SU-DHL-6 (cell line): ENCODE data around the gene VWCE.

Source experiments
- H2AFZ ChIP-seq: fragments of 200-600 bp; sonication (generic); 2 replicates; pipeline ENCODE4 v1.6.1; 2014; ENCODE audit warnings: low read depth, mild to moderate bottlenecking, moderate library complexity, mixed read lengths, antibody characterized with exemption, low read length; ENCODE audit not compliant: severe bottlenecking
- H3F3A ChIP-seq: fragments of 200-600 bp; shearing (Covaris generic); 2 replicates; pipeline ENCODE4 v1.6.0; 2016; ENCODE audit warnings: antibody characterized with exemption, mild to moderate bottlenecking; ENCODE audit not compliant: insufficient read depth
- H3K27ac ChIP-seq: fragments of 200-600 bp; sonication (generic); 2 replicates; pipeline ENCODE4 v1.5.1; 2016; ENCODE audit warnings: low read depth, mild to moderate bottlenecking, low read length, moderate library complexity, mixed read lengths
- H3K27me3 ChIP-seq: fragments of 200-600 bp; sonication (generic), shearing (Covaris generic); 2 replicates; pipeline ENCODE4 v1.6.0; 2014; ENCODE audit warnings: mild to moderate bottlenecking, low read length
- H3K36me3 ChIP-seq: fragments of 200-600 bp; sonication (generic); 2 replicates; pipeline ENCODE4 v1.6.1; 2014; ENCODE audit warnings: mild to moderate bottlenecking, low read length, mixed read lengths
- H3K4me2 ChIP-seq: fragments of 300-600, 200-600 bp; shearing (Covaris generic), sonication (generic); 2 replicates; pipeline ENCODE4 v1.6.0; 2014; ENCODE audit warnings: low read length, low read depth, mild to moderate bottlenecking; ENCODE audit not compliant: poor library complexity, severe bottlenecking
- H3K4me3 ChIP-seq: fragments of 200-600 bp; sonication (generic); 2 replicates; pipeline ENCODE4 v1.5.1; 2014; ENCODE audit warnings: antibody characterized with exemption, low read length, mild to moderate bottlenecking, mixed read lengths; ENCODE audit not compliant: insufficient read depth, poor library complexity, severe bottlenecking
- H3K79me2 ChIP-seq: fragments of 200-600 bp; sonication (generic); 2 replicates; pipeline ENCODE4 v1.6.1; 2014; ENCODE audit warnings: mild to moderate bottlenecking, low read length, moderate library complexity; ENCODE audit not compliant: insufficient read depth
- H3K9ac ChIP-seq: fragments of 200-600 bp; sonication (generic); 2 replicates; pipeline ENCODE4 v1.7.0; 2014; ENCODE audit warnings: mild to moderate bottlenecking, low read length
- H3K9me2 ChIP-seq: fragments of 200-600 bp; sonication (generic); replicated peaks from 2 replicates; pipeline ENCODE4 v1.6.1; 2014; ENCODE audit warnings: low read length; ENCODE audit not compliant: insufficient read depth
- H3K9me3 ChIP-seq: fragments of 200-600 bp; sonication (generic); 2 replicates; pipeline ENCODE4 v1.6.1; 2014; ENCODE audit warnings: low read length, mixed read lengths; ENCODE audit not compliant: insufficient read depth
- H4K20me1 ChIP-seq: fragments of 200-600 bp; sonication (generic); 2 replicates; pipeline ENCODE4 v1.6.1; 2014; ENCODE audit warnings: low read depth, mild to moderate bottlenecking, antibody characterized with exemption, low read length, moderate library complexity, mixed read lengths
- EZH2phosphoT487 ChIP-seq: fragments of 200-600 bp; sonication (generic), shearing (Covaris generic); conservative IDR thresholded peaks from 2 replicates; pipeline ENCODE4 v1.6.1; 2018; ENCODE audit warnings: mild to moderate bottlenecking, antibody characterized with exemption, low read length, moderate library complexity, mixed read lengths
- TF ChIP-seq, protein P1 (sequence below): fragments of 200-600 bp; sonication (generic); IDR thresholded peaks from one replicate; pipeline ENCODE4 v1.5.1; 2017; ENCODE audit warnings: antibody characterized with exemption, mild to moderate bottlenecking, low read length, moderate library complexity; ENCODE audit not compliant: insufficient read depth, poor library complexity, severe bottlenecking

Gene VWCE

DNA sequence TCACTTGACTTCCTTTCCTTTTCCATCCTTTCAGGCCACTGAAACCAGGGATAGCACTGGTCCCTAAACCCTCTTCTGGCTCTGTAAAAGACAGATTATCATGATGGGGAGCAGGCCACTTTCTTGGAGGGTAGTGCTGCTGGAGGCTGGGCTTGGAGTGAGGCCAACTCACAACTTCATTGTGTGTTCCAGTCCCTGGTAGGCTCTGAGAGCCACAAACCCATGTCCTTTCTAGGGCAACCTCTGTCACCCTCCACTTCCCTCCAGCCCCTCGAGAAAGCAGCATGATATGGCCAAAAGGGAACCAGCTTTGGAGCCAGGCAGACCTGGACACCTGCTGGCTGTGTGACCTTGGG, 40.2 kb upstream of the VWCE start:
- Histone ChIP-seq H2AFZ (no peak overlapping the region), H3F3A (peaks cover 21% of the 10 kb centered on the region), H3K9me2 (no peaks in the 10 kb centered on the region), H3K9me3 (no peaks in the 10 kb centered on the region), H3K4me2 (no peak overlapping the region), H3K4me3 (no peak overlapping the region), H3K9ac (peak overlapping the region; percentile 45; the same call in 1 of the 2 replicates), H3K36me3 (no peaks in the 10 kb centered on the region), H3K27ac (peak overlapping the region; percentile 34; the same call in 1 of the 2 replicates), H3K27me3 (no peaks in the 10 kb centered on the region), H4K20me1 (peaks cover 13% of the 10 kb centered on the region; the same call in 1 of the 2 replicates), H3K79me2 (peaks cover 25% of the 10 kb centered on the region)
- no peak for TF ChIP-seq EZH2phosphoT487
- TF ChIP-seq, protein P1, sequence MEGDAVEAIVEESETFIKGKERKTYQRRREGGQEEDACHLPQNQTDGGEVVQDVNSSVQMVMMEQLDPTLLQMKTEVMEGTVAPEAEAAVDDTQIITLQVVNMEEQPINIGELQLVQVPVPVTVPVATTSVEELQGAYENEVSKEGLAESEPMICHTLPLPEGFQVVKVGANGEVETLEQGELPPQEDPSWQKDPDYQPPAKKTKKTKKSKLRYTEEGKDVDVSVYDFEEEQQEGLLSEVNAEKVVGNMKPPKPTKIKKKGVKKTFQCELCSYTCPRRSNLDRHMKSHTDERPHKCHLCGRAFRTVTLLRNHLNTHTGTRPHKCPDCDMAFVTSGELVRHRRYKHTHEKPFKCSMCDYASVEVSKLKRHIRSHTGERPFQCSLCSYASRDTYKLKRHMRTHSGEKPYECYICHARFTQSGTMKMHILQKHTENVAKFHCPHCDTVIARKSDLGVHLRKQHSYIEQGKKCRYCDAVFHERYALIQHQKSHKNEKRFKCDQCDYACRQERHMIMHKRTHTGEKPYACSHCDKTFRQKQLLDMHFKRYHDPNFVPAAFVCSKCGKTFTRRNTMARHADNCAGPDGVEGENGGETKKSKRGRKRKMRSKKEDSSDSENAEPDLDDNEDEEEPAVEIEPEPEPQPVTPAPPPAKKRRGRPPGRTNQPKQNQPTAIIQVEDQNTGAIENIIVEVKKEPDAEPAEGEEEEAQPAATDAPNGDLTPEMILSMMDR, result no peak

DNA sequence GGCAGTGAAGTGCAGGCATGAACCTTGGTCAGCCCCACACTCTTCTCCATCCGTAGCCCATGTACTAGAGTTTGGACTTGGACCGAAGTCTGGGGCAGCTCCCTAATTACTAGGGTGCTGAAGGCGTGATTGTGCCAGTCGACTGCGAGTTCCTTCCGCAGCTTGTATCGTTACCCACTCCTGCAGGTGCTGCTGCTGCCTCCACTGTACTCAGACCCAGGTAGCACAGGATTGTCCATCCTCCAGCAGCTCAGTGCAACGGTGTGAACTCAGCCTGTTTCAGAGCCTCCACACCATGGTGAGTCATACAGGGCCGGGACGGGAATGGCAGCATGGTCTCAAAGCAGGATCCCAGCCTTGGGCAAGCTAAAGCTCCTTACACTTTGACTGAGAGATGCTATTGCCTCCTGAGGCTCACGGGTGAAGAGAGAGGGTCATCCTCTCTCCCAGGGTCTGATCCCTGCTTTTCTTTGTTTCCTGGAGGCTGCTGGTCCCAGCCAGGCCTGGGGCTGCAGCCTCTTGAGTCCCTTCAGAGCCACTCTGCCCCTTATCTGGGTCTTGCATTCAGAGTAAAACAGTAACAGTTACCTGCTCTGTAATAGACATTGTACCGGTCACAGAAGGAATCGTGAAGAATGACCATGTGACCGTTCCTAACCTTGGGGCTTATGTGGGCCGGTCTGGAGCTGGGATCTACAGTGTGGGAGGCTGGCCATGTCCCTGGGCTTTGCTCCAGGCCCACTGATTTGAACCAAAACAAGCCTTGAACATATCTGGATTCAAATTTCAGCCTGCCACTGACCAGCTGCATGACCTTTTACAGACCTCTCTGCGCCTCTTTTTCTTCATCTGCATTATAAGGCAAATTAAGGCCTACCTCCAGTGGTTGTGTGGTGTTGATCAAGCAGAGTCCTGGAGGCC, 39.6 kb upstream of the VWCE start:
- Histone ChIP-seq H3K4me2 (no peak overlapping the region), H2AFZ (no peak overlapping the region), H4K20me1 (peaks cover 17% of the 10 kb centered on the region; the same call in 1 of the 2 replicates), H3K9me2 (no peaks in the 10 kb centered on the region), H3K27me3 (no peaks in the 10 kb centered on the region), H3K36me3 (no peaks in the 10 kb centered on the region), H3K9ac (peak overlapping the region; percentile 97; the same call in 1 of the 2 replicates), H3K79me2 (peaks cover 32% of the 10 kb centered on the region), H3K9me3 (no peaks in the 10 kb centered on the region), H3F3A (peaks cover 21% of the 10 kb centered on the region), H3K27ac (peak overlapping the region; percentile 34), H3K4me3 (no peak overlapping the region)
- TF ChIP-seq EZH2phosphoT487, result no peak
- TF ChIP-seq, protein P1, result no peak

DNA sequence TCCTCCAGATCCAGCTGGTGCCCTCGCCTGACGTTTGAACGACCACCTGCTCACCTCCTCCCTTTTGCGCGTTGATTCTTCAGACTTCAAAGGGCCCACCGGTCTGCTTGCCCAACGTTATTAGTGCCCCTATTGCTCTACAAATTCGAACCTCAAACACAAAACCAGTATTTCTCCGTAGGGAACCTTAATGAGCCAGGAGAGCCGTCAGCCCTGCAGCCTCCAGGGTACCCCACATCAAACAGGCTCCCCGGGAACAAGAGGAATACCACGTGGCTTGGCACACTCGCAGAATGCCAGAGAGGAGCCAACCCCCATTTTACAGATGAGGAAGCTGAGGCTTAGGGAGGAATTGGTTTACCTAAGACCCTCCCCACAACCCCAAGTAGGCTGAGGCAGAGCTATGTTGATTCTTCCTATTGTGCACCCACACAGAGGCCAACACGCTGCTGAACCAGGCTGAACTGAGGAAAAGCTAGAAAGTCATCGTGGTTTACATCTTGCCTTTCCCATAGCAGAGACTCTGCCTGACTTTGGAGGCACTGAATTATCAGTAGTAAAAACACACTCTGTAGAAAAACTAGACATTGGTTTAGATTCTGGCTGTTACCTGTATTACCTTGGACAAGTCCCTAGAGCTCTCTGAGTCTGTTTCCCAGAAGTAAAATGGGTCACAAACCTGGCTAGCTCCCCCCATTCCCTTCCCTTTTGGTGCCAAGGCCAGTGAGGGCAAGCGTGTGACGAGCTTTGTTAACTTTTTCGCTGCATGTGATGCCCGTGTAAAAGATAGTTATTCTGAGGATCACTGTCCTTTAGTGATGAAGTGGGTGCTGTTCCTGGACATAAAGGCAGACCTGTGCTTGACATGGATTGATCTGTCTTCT, 38.7 kb upstream of the VWCE start:
- Histone ChIP-seq H2AFZ (peak overlapping the region; percentile 19), H3K9me2 (no peaks in the 10 kb centered on the region), H3K36me3 (peaks cover 5% of the 10 kb centered on the region; the same call in 1 of the 2 replicates), H3K27ac (peak overlapping the region; percentile 77), H3K4me2 (peak overlapping the region; percentile 90), H3F3A (peaks cover 21% of the 10 kb centered on the region), H3K4me3 (peak overlapping the region; percentile 90), H3K79me2 (peaks cover 41% of the 10 kb centered on the region), H4K20me1 (peaks cover 17% of the 10 kb centered on the region; the same call in 1 of the 2 replicates), H3K9me3 (no peaks in the 10 kb centered on the region), H3K27me3 (no peaks in the 10 kb centered on the region), H3K9ac (peak overlapping the region; percentile 97)
- TF ChIP-seq, protein P1, result no peak
- no peak for TF ChIP-seq EZH2phosphoT487
